Upper lobe of right lung (tissue), 1 donor: ENCODE measurements around the gene IRF1. TPM values are rescaled to one million over a fixed set of nuclear protein-coding genes. Genes with fewer than 3 reads are reported as not detected.

Source experiments
- ATAC-seq: fragments of 200-7000 bp; cut with Tn5 transposase; one replicate; pipeline ENCODE4 v1.9.1; 2020; ENCODE audit warnings: mild to moderate bottlenecking, moderate library complexity
- DNase-seq: peaks from one replicate; pipeline ENCODE4 v3.0.0-alpha.2; 2020
- H3K27ac ChIP-seq: fragments of 200-600 bp; one replicate; pipeline ENCODE4 v1.8.0; 2022
- H3K27me3 ChIP-seq: fragments of 200-600 bp; one replicate; pipeline ENCODE4 v1.8.0; 2022; ENCODE audit warnings: mild to moderate bottlenecking
- H3K36me3 ChIP-seq: fragments of 200-600 bp; one replicate; pipeline ENCODE4 v1.8.0; 2022
- H3K4me1 ChIP-seq: fragments of 200-600 bp; one replicate; pipeline ENCODE4 v1.8.0; 2022
- H3K4me3 ChIP-seq: fragments of 200-600 bp; one replicate; pipeline ENCODE4 v1.8.0; 2022; ENCODE audit warnings: mild to moderate bottlenecking
- H3K9me3 ChIP-seq: fragments of 200-600 bp; one replicate; pipeline ENCODE4 v1.8.0; 2022
- CTCF ChIP-seq: fragments of 200-600 bp; IDR thresholded peaks from one replicate; pipeline ENCODE4 v1.8.0; 2022; ENCODE audit warnings: antibody characterized with exemption
- intact Hi-C: fragments of 100-400 bp; cut with DNase I; formaldehyde crosslinking; loops from one replicate; pipeline ENCODE4 v1.11.0; 2022
- total RNA-seq: library from RNA; stranded (reverse); fragmentation: NEBNext Ultra II Directional; extraction: Animal tissue kit (Norgen Biotek cat#: 25700); gene quantifications from one replicate; pipeline ENCODE4 v1.2.1, GENCODE V29; 2021
- donor health status: DM: no; HTN: yes; CAD: no; lungs with severe emphysema.

IRF1 gene
- total RNA-seq, 1 donor from 2014 or later, result 59.5 TPM

GRCh38 chr5:132495667-132496190, 5.2 kb upstream of the IRF1 start:
- intact Hi-C loops, result no loop called here

GRCh38 chr5:132493821-132494220, 3.2 kb upstream of the IRF1 start:
- intact Hi-C loops, result no loop called here
- no peak for TF ChIP-seq CTCF
- peaks cover 50% of the 10 kb centered on the region for H3K4me1 ChIP-seq
- H3K36me3 ChIP-seq, result peaks cover 3% of the 10 kb centered on the region
- H3K9me3 ChIP-seq, result no peaks in the 10 kb centered on the region
- DNase-seq (no peak), ATAC-seq (no peak)
- peak overlapping the region; percentile 96 for H3K27ac ChIP-seq
- no peak overlapping the region for H3K4me3 ChIP-seq
- no peaks in the 10 kb centered on the region for H3K27me3 ChIP-seq

More at GRCh38 chr5:132495667-132496190, 5.2 kb upstream of the IRF1 start:
- peaks cover 41% of the 10 kb centered on the region for H3K4me1 ChIP-seq
- H3K9me3 ChIP-seq, result no peaks in the 10 kb centered on the region
- TF ChIP-seq CTCF, result no peak
- H3K27ac ChIP-seq, result peak overlapping the region; percentile 96
- no peaks in the 10 kb centered on the region for H3K36me3 ChIP-seq
- H3K27me3 ChIP-seq, result no peaks in the 10 kb centered on the region
- DNase-seq, result peak; percentile 95
- peak; percentile 71 for ATAC-seq
- H3K4me3 ChIP-seq, result peak overlapping the region; percentile 88

- Histone ChIP-seq H3K9me3 (no peaks in the 10 kb centered on the region), H3K27me3 (no peaks in the 10 kb centered on the region), H3K27ac (no peak overlapping the region), H3K4me1 (peaks cover 53% of the 10 kb centered on the region), H3K36me3 (peaks cover 8% of the 10 kb centered on the region), H3K4me3 (no peak overlapping the region)
- intact Hi-C loops, result no loop called here
- ATAC-seq (no peak), DNase-seq (no peak)
- no peak for TF ChIP-seq CTCF
Measured at GRCh38 chr5:132493241-132493640, 2.7 kb upstream of the IRF1 start.

GRCh38 chr5:132492386-132493125, 2.0 kb upstream of the IRF1 start:
- peak overlapping the region; percentile 98 for H3K27ac ChIP-seq
- H3K4me3 ChIP-seq, result no peak overlapping the region
- ATAC-seq (no peak), DNase-seq (no peak)
- no peak for TF ChIP-seq CTCF
- H3K9me3 ChIP-seq, result no peaks in the 10 kb centered on the region
- intact Hi-C loops, result no loop called here
- peaks cover 14% of the 10 kb centered on the region for H3K36me3 ChIP-seq
- H3K4me1 ChIP-seq, result peaks cover 53% of the 10 kb centered on the region
- H3K27me3 ChIP-seq, result no peaks in the 10 kb centered on the region

- Histone ChIP-seq H3K9me3 (no peaks in the 10 kb centered on the region), H3K27me3 (no peaks in the 10 kb centered on the region), H3K36me3 (peaks cover 23% of the 10 kb centered on the region), H3K27ac (peak overlapping the region; percentile 98), H3K4me1 (peaks cover 56% of the 10 kb centered on the region), H3K4me3 (peak overlapping the region; percentile 94)
- no peak for DNase-seq
- no peak for TF ChIP-seq CTCF
- intact Hi-C loops, result no loop called here
- peak; percentile 0 for ATAC-seq
Measured at GRCh38 chr5:132491368-132492364, 1.1 kb upstream of the IRF1 start.
